DMS53 (cell line): Measurements from ENCODE around the gene ARHGAP26.

Source experiments
- DNase-seq: peaks from one replicate; lab custom pipeline; 2025; lab: John Stamatoyannopoulos, UW

Gene ARHGAP26

GRCh38 chr5:143225511-143225910 lies 455.3 kb downstream of the ARHGAP26 start:
- DNase-seq = no peak

GRCh38 chr5:143226361-143226760 lies 456.2 kb downstream of the ARHGAP26 start:
- DNase-seq = no peak

DNA sequence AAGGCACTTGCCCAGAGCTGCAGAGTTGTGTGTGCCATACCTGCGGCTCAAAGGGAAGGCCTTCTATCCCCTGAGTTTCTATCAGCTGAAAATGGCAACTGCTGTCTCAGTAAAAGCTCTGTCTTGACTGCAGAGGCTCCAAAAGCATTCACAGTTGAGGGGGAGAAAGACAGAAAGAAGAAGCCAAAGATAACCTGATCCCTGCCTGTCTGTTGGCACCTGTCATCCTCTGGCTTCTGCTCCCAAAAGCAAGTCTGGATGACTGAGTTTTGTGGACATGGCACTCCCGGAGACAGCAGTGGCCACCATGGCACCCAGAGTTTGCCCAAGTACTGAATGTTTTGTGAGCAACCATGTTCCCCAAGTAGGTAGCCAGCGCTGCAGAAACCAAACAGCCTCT lies 456.7 kb downstream of the ARHGAP26 start:
- DNase-seq = no peak

- DNase-seq = no peak
Measured at GRCh38 chr5:143227301-143227700, 457.1 kb downstream of the ARHGAP26 start.

- no peak for DNase-seq
Measured at GRCh38 chr5:143228597-143229293, 458.6 kb downstream of the ARHGAP26 start.

DNA sequence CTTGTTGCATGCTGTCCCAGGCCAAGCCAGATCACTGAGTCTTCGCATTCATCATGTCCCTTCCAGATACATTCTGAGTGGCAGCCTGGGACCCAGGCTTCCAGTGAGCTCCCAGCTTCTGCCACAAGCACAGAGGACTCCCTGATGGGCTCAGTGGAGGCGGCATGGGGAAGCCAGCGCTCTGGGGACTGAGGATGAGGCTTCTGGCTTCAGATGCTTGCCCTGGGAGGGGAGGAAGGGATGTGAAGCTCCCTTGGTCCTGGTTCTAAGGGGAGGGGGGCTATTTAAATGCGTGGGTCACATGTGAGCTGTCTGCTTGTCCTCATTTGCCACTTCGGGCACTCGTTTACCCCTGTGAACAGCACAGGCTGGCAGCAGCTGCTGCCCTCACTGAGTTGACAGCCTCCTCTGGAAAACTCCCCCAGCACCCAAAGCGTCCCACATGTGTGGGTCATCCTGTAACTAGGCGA lies 459.3 kb downstream of the ARHGAP26 start:
- DNase-seq = no peak

GRCh38 chr5:143229896-143230675 lies 459.9 kb downstream of the ARHGAP26 start:
- no peak for DNase-seq

GRCh38 chr5:143230676-143230996 lies 460.5 kb downstream of the ARHGAP26 start:
- DNase-seq = no peak

DNA sequence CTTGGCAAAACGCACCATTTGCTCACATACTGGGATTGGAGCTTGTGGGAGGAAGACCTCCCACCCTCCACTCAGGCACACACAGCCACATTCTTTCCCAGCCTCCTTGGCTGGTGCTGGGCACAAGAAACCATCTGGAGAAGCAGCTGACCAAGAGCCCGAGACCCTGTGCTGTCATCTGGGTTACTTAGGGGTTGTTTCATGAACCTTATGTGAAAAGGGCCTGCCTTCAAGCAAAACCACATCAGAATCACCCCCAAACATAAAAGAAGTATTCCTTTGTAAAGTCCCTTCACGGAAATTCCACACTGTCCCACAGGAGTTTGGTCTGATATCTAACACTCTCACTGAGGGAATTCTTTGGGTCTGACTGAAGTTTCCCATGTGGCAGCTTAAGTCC lies 461.2 kb downstream of the ARHGAP26 start:
- no peak for DNase-seq

- no peak for DNase-seq
Measured at GRCh38 chr5:143231973-143232812, 462.0 kb downstream of the ARHGAP26 start.

DNA sequence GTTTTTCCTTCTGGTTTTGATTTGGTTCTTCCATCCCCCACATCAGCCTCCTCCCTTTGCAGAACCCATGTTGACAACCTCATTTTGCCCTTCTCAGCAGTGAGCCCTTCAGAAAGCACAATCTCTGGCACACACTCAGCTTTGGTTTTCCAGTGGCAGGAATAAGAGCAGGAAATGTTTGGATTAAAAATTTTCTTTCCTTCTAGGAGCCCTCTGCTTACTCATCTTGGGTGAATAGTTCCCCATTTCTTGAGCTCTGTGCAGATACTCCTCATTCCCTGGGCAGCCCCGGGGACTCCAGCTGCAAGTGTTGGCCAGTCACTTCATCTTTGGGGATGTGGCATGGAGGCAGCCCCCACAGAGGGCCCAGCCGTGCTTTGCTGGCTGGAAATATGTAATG lies 462.9 kb downstream of the ARHGAP26 start:
- no peak for DNase-seq

DNA sequence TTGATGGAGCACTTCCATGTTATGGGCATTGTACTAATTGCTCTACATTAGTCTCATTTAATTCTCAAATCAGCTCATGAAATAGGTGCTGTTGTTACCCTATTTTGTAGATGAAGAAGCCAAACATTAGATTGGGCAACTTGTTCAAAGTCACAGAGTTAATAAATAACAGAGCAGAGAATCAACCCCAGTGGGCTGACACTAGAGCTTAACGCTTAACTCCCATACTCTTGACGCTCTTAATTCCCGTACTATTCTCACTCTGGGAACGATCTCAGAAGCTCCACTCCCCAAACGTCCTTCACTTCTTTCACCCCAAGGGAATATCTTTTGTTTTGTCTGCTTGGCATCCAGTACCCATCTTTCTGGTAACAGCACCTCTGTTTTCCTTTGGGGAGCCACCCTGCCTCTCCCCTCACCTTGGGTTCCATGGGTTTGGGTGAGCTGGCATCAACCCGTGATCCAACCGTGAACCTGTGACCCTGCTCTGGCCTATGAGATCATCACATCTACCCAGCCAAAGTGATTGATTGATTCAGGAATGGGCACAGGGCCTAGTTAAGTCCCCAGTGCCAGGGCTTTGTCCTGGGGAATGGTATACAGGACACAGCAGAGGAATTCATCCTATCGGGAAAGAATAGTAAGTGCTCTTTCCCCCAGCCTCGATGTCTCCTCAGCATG lies 464.1 kb downstream of the ARHGAP26 start:
- DNase-seq = no peak

DNA sequence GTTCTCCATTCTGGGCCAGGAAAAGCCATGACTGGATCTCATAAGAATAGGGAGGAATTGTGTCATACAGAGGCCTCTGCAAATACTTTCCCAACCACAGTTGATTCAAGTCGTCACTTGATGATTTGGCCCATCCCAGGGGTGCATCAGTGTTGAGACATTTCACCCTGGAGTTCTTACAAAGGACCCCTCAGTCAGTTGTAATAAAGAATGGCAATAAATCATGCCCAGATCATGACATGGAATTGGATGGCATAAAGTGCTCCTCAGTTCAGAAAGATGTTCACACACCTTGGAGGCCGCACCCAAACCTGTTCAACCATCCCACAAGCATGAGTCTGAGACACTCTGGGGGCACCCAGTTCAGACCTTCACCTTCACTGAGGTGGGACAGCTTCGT lies 465.2 kb downstream of the ARHGAP26 start:
- no peak for DNase-seq

- DNase-seq = no peak
Measured at GRCh38 chr5:143236682-143237081, 466.5 kb downstream of the ARHGAP26 start.

DNA sequence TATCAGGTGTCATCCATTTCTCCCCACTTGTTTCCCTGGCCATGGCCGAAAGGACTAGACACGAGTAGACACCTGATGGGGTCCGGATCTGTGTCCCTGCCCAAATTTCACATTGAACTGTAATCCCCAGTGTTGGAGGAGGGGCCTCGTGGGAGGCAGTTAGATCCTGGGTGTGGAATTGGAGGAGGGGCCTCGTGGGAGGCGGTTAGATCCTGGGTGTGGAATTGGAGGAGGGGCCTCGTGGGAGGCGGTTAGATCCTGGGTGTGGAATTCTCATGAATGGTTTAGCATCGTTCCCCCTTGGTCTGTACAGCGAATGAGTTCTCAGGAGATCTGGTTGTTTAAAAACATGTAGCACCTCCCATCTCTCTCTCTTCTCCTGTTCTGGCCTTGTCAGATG lies 467.5 kb downstream of the ARHGAP26 start:
- no peak for DNase-seq

GRCh38 chr5:143238620-143239019 lies 468.4 kb downstream of the ARHGAP26 start:
- no peak for DNase-seq

- DNase-seq = peak; percentile 51
Measured at GRCh38 chr5:143239882-143240518, 469.8 kb downstream of the ARHGAP26 start.

- peak; percentile 64 for DNase-seq
Measured at GRCh38 chr5:143241892-143242291, 471.7 kb downstream of the ARHGAP26 start.

GRCh38 chr5:143243103-143243502 lies 472.9 kb downstream of the ARHGAP26 start:
- DNase-seq = no peak

GRCh38 chr5:143244000-143244736 lies 474.0 kb downstream of the ARHGAP26 start:
- peak; percentile 45 for DNase-seq

GRCh38 chr5:143244990-143245389 lies 474.8 kb downstream of the ARHGAP26 start:
- peak; percentile 42 for DNase-seq
